HTERT RPE-1 (cell line): ENCODE data around the gene PLCH1.

Experiments
- in situ Hi-C: fragments of 300-500 bp; cut with MboI; formaldehyde crosslinking; loops from 4 replicates; pipeline ENCODE4 v1.14.3; 2020; ENCODE audit warnings: low sequenced_read_pairs

The PLCH1 gene

GRCh38 chr3:155496206-155496605 is 248.7 kb downstream of the PLCH1 start:
- in situ Hi-C loops = no loop called here

DNA sequence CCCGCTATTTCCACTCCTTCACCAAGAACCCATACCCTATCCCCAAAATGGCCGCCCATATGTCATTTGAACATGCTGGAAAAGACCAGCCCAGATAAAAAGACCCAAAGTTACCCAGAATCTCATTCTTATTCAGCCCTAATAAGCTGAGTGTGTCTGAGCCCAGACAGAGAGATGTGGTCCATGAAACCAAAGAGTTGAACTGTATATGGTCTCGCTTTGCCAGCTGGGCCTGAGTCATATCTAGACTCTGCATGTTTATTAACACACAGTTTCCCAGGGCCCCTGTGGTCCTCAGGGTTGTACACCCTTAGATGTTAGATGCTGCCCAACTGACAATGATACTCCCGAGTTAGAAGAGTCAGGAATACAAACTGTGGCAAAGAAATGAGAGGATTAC is 249.5 kb downstream of the PLCH1 start:
- in situ Hi-C loops = no loop called here

DNA sequence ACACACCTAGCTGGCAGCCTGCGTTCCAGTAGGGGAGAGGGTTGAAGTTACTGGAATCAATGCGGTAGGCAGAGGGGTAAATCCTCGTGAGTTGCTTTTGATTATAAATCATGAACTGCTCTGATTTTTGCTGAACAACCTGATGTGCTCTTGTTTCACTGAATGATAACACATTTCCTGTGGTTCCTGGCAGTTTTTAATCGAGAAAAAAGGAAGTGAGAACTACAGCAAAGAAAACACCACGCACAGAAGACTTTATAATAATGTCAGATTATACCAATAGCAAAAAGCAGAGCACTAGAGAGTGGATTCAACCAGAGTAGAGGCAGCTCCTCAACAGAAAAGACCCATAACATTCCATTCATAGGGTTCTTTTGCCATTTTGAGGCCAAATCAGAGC is 250.5 kb downstream of the PLCH1 start:
- in situ Hi-C loops = no loop called here

GRCh38 chr3:155492841-155493240 is 252.0 kb downstream of the PLCH1 start:
- in situ Hi-C loops = no loop called here

- in situ Hi-C loops = no loop called here
These were observed 253.2 kb downstream of the PLCH1 start for GRCh38 chr3:155491696-155492095.

DNA sequence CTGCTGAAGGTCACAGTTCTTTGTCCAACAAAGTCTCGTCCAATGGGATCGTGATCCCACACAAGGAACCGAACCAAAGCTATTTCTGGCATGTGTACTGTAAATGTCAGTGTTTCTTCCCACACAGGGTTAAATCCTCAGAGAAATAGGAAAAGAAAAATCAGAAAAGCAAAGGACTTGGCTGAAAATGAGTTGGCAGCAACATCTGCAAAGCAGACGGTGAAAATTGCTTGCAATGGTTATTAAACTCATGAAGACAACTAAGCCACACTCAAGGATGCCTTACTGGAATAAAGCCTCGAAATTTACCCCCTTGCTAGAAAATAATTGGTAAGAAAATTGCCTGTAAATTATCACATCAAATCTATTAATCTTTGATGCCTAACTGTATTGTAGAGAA is 256.2 kb downstream of the PLCH1 start:
- in situ Hi-C loops = no loop called here

GRCh38 chr3:155485897-155486296 is 259.0 kb downstream of the PLCH1 start:
- in situ Hi-C loops = no loop called here

- in situ Hi-C loops = no loop called here
These were observed 263.3 kb downstream of the PLCH1 start for GRCh38 chr3:155481591-155481990.

DNA sequence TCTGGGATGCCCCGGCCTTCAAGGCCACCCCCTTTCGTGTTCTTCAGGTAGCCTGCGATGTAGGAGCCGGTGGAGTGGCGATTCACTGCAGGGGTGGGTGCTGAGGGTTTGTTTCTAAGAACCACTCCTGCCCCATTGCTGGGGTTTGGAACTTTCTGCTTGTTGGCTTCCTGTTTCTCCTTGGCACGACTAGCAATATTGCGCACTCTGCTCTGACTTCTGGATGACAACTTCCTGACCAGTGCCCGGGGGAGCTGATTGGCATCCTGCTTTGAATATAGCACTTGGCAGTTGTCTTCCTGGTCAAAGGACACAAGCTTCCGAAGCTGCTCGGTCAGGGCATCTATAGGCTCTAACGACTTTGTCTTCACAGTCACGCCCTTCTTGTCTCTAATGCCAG is 263.8 kb downstream of the PLCH1 start:
- in situ Hi-C loops = no loop called here

- in situ Hi-C loops = no loop called here
These were observed 279.2 kb downstream of the PLCH1 start for GRCh38 chr3:155465664-155466063.

GRCh38 chr3:155462672-155463071 is 282.2 kb downstream of the PLCH1 start:
- in situ Hi-C loops = no loop called here

GRCh38 chr3:155457591-155457990 is 287.3 kb downstream of the PLCH1 start:
- in situ Hi-C loops = no loop called here

DNA sequence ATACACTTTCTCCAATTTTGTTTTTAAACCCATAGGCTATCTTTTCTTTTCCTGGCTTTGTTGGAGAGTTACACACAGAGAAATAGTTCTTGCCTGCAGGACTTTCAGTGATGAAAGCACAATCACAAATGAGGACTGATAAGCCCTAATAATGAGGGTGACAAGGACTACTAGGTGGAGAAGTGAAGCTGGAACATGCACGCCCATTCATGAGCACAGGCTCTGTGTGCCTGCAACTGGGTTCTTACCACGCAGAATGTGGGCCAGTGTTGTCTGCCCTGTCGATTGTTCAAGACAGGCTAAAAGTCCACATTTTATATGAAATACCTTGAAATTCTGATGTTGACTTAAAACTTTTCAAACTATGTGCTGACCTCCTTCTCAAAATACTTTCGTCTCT is 289.1 kb downstream of the PLCH1 start:
- in situ Hi-C loops = no loop called here

DNA sequence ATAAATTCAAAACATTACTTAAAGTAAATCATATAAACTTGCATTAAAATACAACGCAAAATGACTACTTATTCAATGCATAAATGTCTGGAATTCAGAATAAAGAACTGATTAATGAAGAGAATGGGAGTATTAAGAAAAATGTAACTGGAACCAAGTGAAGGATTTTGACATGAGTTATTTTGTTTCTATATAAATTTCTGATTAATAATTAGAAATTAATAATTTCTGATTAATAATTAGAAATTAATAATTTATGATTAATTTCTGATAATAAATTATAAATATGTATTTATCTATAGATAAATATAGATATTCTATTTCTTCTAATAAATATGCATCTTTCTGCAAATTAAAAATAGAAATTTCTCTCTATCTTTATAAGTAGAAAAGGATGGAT is 291.4 kb downstream of the PLCH1 start:
- in situ Hi-C loops = no loop called here

DNA sequence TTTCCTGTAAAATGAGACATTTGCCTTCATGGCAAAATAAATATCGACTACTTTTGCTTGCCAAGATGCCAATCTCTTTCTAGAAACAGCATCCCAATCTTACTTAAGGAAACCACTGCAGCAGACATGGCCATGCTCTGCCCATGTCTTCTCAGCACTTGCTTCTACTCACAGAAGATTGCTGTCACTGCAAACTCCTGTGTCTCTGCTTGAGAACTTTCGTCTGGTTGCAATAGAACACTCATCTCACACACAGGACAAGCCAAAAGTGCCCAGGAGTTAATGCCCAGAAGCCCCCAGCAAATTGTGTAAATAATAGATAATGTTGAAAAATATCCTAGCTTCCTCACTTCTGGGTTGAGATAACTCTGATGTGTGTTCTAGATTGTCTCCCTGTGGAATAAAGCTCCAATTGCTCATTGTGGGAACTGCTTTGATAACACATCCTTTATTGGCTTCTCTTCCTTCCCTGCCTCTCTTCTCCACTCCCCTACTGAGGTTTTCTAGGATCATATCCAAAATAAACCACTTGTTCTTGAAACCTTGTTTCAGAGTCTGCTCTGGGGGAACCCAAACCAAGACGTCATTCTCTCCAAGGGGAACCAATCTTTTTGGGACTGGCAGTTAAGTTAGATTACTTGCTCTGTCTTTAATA is 295.1 kb downstream of the PLCH1 start:
- in situ Hi-C loops = no loop called here

DNA sequence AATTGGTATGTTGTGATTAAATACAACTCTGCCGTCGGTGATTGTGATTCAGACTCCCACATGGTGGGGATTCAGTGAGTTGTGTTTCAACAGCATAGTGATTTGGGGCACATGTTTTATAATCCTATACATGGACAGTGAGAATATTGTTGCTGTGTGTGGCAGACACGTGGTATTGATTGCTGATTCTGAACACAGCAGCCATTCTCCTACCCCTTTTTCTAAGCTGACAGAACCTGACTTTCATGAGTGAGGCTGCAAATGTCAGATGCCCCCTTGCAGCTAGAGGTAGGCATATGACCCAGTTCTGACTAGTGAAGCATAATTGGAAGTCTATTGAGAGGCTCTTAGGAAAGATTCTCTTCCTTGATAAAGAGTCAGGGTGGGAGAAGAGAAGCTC is 296.3 kb downstream of the PLCH1 start:
- in situ Hi-C loops = no loop called here

- in situ Hi-C loops = no loop called here
These were observed 298.5 kb downstream of the PLCH1 start for GRCh38 chr3:155446366-155446765.

DNA sequence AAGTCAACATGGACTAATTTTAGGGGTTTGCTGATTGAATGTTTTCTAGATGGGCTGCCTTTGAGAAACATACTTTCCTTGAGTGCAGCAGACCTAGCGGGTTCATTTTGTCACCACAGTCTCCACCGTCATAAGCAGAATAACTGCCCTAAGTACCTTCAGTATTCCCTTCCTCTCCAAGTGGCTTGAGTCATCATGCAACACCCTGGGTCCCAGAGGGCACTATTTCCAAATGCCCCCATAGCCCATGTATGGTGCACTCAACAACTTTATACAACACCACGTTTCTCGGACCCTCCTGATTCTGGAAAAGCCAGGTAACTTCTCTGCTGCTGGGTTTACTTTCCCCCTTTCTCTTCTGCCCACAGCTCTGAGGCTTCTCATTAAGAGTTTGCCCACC is 300.1 kb downstream of the PLCH1 start:
- in situ Hi-C loops = no loop called here

GRCh38 chr3:155443815-155444214 is 301.1 kb downstream of the PLCH1 start:
- in situ Hi-C loops = no loop called here

DNA sequence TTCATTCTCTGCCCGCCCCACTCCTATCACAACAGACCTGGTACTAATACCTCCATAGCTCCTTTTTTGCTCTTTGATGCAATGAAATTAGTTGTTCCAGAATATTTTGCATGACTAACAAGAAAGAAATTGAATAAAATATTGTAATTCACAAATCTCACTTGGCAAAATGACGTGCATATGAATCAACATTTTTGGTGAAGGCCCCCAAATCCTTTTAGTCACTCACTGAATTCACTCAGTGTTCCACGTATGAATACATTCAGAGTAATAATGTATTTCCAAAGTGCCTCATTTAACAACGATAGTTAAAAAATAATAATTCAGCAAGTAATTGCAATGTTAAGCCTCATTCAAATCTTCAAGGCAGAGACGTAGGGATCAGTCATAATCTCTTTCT is 302.8 kb downstream of the PLCH1 start:
- in situ Hi-C loops = no loop called here

DNA sequence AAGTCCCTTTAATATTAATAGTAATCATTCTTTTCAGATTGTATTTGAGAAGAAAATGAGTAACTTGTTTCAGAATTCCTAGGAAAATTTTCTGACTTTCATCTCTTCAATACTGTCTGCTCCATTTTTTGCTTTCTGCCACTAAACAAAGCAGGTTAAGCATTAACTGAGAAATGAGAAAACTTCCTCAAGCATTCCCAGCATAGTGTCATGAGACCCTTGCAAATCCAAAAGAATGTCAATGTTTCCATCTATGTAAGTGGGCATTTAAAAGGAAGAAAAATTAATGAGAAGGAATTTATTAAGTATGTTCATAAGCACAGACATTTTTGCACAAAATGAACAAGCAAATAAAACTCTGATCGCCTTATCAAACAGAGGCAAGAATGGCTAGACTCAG is 303.4 kb downstream of the PLCH1 start:
- in situ Hi-C loops = no loop called here

GRCh38 chr3:155441026-155441425 is 303.8 kb downstream of the PLCH1 start:
- in situ Hi-C loops = no loop called here

DNA sequence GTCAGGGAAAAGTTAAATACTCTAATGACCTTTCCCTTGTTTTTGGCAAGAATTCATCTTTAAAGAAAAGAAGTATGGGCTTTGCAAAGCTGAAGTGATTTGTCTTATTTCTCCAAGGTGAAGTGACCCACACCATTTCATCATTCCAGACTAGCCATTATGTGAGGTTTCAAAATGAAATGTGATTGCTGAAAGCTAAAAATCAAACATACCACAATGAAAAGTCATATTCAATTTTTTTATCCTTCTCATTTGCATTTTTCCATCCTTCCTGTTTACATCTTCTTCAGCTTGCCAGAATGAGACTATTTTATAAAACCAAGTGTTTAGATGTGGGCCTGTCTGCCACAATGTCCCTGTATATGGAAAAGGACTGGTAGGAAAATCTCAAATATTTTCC is 309.1 kb downstream of the PLCH1 start:
- in situ Hi-C loops = no loop called here
